HG02938 (cell line): ENCODE data around the gene SYDE2.

Experiments used
- ATAC-seq: cut with Tn5 transposase; IDR thresholded peaks from one replicate; pipeline ENCODE4 v1.9.1; 2021; ENCODE audit warnings: mild to moderate bottlenecking, moderate library complexity; ENCODE audit not compliant: unreplicated experiment

Gene SYDE2

GRCh38 chr1:85125891-85126290 lies 74.9 kb downstream of the SYDE2 start:
- no peak for ATAC-seq

- ATAC-seq: no peak
Observed at GRCh38 chr1:85124091-85124490, 76.7 kb downstream of the SYDE2 start.

- ATAC-seq: no peak
Observed at GRCh38 chr1:85122169-85122568, 78.6 kb downstream of the SYDE2 start.

- no peak for ATAC-seq
Observed at GRCh38 chr1:85121744-85122143, 79.1 kb downstream of the SYDE2 start.

- ATAC-seq: no peak
Observed at GRCh38 chr1:85118751-85119150, 82.1 kb downstream of the SYDE2 start.

GRCh38 chr1:85116856-85117255 lies 84.0 kb downstream of the SYDE2 start:
- ATAC-seq: no peak

GRCh38 chr1:85115933-85116332 lies 84.9 kb downstream of the SYDE2 start:
- no peak for ATAC-seq

GRCh38 chr1:85111695-85112094 lies 89.1 kb downstream of the SYDE2 start:
- no peak for ATAC-seq

- peak; percentile 59 for ATAC-seq
Observed at GRCh38 chr1:85109475-85109874, 91.3 kb downstream of the SYDE2 start.
